Panc1 (cell line): ENCODE measurements around the gene LACTBL1.

Experiments
- CTCF ChIP-seq: fragments of 450-650 bp; IDR thresholded peaks from 2 replicates; pipeline ENCODE4 v1.5.1; 2017; ENCODE audit warnings: mild to moderate bottlenecking
- POLR2AphosphoS5 ChIP-seq: IDR thresholded peaks from 2 replicates; pipeline ENCODE4 v1.6.1; 2012; ENCODE audit warnings: mild to moderate bottlenecking, low read depth, low read length, moderate library complexity
- REST ChIP-seq, 2 experiments: IDR thresholded peaks; 2 replicates each; pipeline ENCODE4 v1.6.1; 2011 to 2012; ENCODE audit warnings: low read depth in 2 of 2, control low read depth in 1 of 2, low read length in 1 of 2, mild to moderate bottlenecking in 1 of 2, moderate library complexity in 1 of 2; ENCODE audit not compliant: insufficient read depth in 1 of 2
- TCF7L2 ChIP-seq: IDR thresholded peaks from 2 replicates; pipeline ENCODE4 v1.6.1; 2011; ENCODE audit warnings: mild to moderate bottlenecking, low read depth, low read length, inconsistent platforms

GRCh38 chr1:22983944-22984343, 11.3 kb upstream of the LACTBL1 start:
- TF ChIP-seq REST (IDR thresholded peaks at IDR 0.05; ENCODE audit: insufficient read depth in 1 of 2, low read depth in 2 of 2, low read length in 1 of 2) (no peak), CTCF (no peak), POLR2AphosphoS5 (no peak), TCF7L2 (no peak)
